Thyroid gland (tissue), 4 donors: ENCODE data around the gene PRKCE.

ENCODE experiments used
- POLR2A ChIP-seq, 2 donors: fragments of 450-650 bp; IDR thresholded peaks; one replicate each; pipeline ENCODE4 v1.6.1; 2017; ENCODE audit warnings: antibody characterized with exemption in 2 of 2, mild to moderate bottlenecking in 2 of 2, moderate library complexity in 1 of 2
- TF ChIP-seq, protein P1 (sequence below), 6 experiments: fragments of 200-600 bp in 3 of 6; fragments of 450-650 bp in 3 of 6; sonication (generic) in 3 of 6; IDR thresholded peaks; one replicate each; pipeline ENCODE4 v1.5.1; 2016 to 2019; ENCODE audit warnings: antibody characterized with exemption in 6 of 6, mild to moderate bottlenecking in 2 of 6, inconsistent platforms in 1 of 6, moderate library complexity in 1 of 6

DNA sequence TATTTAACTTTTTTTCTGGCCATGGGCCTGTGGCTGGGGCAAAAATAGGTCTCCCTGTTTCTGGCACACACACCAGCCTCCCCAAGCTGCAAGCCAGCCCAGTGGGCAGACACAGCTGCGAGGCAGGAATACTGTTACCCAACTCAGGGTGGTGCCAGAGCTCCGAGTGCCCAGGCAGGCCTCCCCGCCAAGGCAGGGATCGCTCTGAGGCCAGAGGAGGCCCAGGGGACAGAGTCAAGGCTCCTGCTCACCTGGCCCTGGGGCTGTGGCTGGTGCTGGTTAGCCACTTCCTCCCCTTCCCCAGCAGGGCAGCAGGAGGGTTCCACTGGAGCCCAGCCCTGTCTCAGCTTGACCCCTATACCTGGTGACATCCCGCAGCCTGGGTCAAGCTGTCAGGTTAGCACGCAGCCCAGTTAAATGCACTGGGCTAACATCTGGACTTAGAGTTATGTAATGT is 578.7 kb downstream of the PRKCE start:
- TF ChIP-seq, protein P1, sequence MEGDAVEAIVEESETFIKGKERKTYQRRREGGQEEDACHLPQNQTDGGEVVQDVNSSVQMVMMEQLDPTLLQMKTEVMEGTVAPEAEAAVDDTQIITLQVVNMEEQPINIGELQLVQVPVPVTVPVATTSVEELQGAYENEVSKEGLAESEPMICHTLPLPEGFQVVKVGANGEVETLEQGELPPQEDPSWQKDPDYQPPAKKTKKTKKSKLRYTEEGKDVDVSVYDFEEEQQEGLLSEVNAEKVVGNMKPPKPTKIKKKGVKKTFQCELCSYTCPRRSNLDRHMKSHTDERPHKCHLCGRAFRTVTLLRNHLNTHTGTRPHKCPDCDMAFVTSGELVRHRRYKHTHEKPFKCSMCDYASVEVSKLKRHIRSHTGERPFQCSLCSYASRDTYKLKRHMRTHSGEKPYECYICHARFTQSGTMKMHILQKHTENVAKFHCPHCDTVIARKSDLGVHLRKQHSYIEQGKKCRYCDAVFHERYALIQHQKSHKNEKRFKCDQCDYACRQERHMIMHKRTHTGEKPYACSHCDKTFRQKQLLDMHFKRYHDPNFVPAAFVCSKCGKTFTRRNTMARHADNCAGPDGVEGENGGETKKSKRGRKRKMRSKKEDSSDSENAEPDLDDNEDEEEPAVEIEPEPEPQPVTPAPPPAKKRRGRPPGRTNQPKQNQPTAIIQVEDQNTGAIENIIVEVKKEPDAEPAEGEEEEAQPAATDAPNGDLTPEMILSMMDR (IDR thresholded peaks at IDR 0.05): no peak
- TF ChIP-seq POLR2A (IDR thresholded peaks at IDR 0.05): no peak
